ENCODE data around the gene FOCAD. TPM values are rescaled to one million over a fixed set of nuclear protein-coding genes. Genes with fewer than 3 reads are reported as not detected.

The FOCAD gene
- total RNA-seq, 1 donor = 93.7 TPM

DNA sequence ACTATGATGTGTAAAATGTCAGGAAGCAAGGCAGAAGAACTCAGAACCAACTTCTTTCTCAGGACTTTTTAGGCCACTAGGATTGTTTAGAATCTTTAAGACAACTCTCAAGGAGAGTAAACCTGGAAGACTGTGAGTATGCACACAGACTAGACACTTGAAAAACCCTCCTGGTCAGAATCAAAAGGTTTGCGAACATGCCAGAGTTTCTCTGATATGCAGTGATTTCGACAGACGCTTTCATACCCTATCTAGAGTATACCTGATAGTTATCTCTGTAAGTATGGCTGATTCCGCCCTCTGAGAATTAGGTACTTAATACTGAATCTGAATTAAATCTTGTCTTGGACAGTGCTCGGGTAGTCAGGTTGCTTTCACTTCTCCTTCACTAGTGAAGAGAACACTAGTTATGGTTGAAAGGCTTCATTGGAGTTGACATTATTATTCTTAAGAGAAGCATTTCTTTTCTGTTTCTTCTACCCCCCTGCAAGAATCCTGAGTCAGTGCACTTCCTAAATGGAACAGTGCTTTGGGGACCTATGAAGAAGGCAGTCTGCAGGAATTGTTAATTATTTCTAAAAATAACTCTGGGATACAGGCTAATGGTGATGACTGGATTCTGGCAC is 189.3 kb downstream of the FOCAD start:
- TF ChIP-seq, protein P1, sequence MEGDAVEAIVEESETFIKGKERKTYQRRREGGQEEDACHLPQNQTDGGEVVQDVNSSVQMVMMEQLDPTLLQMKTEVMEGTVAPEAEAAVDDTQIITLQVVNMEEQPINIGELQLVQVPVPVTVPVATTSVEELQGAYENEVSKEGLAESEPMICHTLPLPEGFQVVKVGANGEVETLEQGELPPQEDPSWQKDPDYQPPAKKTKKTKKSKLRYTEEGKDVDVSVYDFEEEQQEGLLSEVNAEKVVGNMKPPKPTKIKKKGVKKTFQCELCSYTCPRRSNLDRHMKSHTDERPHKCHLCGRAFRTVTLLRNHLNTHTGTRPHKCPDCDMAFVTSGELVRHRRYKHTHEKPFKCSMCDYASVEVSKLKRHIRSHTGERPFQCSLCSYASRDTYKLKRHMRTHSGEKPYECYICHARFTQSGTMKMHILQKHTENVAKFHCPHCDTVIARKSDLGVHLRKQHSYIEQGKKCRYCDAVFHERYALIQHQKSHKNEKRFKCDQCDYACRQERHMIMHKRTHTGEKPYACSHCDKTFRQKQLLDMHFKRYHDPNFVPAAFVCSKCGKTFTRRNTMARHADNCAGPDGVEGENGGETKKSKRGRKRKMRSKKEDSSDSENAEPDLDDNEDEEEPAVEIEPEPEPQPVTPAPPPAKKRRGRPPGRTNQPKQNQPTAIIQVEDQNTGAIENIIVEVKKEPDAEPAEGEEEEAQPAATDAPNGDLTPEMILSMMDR (IDR thresholded peaks at IDR 0.05; ENCODE audit: insufficient read depth, low read depth, low read length) = no peak
- H3K4me3 ChIP-seq (ENCODE audit: low read depth, low read length) = no peak overlapping the region
- no peak for DNase-seq (ENCODE audit: low read depth)

DNA sequence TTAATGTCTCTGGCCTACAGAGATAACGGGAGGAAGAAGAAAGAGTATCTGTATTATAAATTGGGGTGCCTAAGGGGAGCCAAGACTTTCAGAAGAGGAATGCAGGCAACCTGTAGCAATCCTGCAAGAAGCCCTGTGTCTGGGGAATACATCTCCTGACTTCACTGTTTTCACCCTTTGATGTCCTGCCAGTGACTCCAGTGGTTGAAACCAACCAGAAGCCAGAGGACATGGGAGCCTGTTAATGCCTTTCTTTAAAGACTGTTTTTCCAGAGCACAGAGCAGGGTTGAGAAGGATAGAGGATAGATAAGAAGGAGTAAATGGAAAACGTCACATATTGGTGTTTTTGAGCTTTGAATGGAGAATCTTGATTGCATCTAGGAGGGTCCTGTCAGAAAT is 196.2 kb downstream of the FOCAD start:
- TF ChIP-seq, protein P1 (IDR thresholded peaks at IDR 0.05; ENCODE audit: insufficient read depth, low read depth, low read length) = no peak
- no peak overlapping the region for H3K4me3 ChIP-seq (ENCODE audit: low read depth, low read length)
- no peak for DNase-seq (ENCODE audit: low read depth)

DNA sequence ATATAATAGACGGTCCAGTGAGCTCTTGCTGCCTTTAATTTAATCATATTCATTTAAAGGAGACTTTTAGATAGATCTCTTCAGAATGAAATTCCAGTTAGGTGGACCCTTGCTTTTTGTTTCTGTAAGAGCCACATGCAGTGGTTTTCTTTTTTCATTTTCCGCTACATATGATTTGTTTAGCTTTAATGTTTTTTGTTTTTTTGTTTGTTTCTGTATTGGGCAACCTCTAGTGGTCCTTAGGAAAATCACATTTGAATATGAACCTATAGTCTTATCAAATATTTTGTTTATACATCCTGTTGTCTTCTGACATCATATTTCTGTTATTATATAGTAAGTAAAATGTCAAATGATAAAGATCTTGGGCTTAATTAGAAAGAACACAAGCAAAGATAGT is 196.6 kb downstream of the FOCAD start:
- TF ChIP-seq, protein P1 (IDR thresholded peaks at IDR 0.05; ENCODE audit: insufficient read depth, low read depth, low read length) = no peak
- DNase-seq (ENCODE audit: low read depth) = no peak
- no peak overlapping the region for H3K4me3 ChIP-seq (ENCODE audit: low read depth, low read length)

DNA sequence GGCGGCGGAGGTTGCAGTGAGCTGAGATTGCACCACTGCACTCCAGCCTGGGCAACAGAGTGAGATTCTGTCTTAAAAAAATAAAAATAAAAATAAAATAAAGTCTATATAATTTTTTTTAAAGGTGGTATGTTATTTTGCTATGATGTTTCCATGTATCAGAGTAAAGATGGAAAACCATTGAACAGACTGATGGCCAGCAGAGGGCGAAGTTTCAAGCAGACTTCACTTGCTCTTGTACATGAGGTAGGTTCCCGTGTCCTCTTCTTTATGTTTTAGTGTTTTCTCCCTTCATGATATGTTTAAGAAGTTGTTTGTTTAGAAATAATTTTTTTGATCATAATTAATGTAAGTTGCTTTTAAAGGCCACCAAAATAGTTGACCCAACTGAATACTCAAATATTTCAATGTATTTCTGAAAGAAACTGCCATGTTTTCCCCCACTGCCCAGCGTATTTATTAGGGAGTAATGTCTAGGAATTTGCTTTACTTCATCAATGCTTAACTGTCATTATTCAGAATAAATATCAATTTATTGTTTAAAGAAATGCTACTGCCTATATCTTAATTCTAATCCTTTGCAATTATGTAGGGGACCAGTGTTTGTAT is 201.0 kb downstream of the FOCAD start:
- no peak overlapping the region for H3K4me3 ChIP-seq (ENCODE audit: low read depth, low read length)
- TF ChIP-seq, protein P1 (IDR thresholded peaks at IDR 0.05; ENCODE audit: insufficient read depth, low read depth, low read length) = peak; percentile 66
- DNase-seq (ENCODE audit: low read depth) = peak; percentile 62

DNA sequence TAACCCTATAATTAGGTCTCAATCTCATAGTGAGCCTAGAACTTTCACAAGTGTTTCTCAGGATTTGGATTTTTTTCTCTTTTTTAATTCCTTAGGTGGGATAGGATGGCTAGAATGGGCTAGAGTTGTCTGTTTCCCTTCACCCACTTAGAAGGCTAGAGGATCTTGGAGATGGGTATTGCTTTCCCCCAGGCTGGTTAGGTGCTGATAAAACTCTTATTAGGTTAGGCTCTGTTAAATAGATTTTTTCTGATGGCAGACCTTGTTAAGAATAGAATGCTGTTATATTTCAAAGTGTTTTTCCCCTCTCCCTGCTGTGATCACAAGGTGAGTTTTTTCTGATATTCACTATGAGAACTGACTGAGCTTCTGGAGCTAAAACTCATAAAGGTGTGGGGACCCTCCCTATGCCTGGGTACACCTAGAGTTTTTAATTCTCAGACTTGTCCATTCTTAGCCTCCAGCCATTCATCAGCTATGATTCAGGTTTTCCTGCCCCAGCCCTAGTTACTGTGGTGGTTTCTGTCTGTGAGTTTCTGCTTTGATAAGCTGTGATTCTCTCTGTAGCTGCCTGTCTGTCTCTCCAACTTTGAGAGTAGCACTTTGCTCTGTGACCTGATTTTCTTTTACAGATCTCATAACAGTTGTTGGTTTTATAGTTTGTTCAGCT is 215.0 kb downstream of the FOCAD start:
- no peak for DNase-seq (ENCODE audit: low read depth)
- TF ChIP-seq, protein P1 (IDR thresholded peaks at IDR 0.05; ENCODE audit: insufficient read depth, low read depth, low read length) = no peak
- H3K4me3 ChIP-seq (ENCODE audit: low read depth, low read length) = no peak overlapping the region

DNA sequence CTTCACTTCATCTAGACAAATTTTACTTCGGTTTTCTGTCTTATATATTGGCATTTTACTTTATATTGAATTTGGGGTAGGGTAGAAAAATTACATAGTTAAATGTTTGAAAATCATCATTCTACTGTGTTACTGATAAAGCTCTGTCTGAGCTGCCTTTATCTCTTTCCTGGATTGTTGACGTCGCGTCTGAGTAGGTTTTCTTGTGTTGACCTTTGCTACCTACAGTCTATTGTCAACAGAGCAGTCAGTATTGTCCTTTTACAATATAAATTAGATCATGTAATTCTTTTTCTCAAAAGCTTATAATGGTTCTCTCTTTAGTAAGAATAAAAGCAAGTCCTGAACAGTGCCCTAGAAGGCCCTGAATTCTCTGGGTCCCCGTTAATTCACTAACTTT is 219.2 kb downstream of the FOCAD start:
- H3K4me3 ChIP-seq (ENCODE audit: low read depth, low read length) = no peak overlapping the region
- TF ChIP-seq, protein P1 (IDR thresholded peaks at IDR 0.05; ENCODE audit: insufficient read depth, low read depth, low read length) = no peak
- no peak for DNase-seq (ENCODE audit: low read depth)
